A673 (cell line): ENCODE data around the gene TYSND1. TPM values are rescaled to one million over a fixed set of nuclear protein-coding genes. Genes with fewer than 3 reads are reported as not detected.

Experiments used
- BruUV-seq: library from RNA; stranded (reverse); fragments of 400-500 nt; replicated peaks from 2 replicates; lab custom pipeline; 2021; lab: Mats Ljungman, UMichigan
- CTCF ChIA-PET: fragments of 300-600 bp; sonication (Branson Sonifier 250); formaldehyde crosslinking; loops from one replicate; lab custom pipeline; 2022; ENCODE audit warnings: antibody characterized with exemption; lab: Charles Lee
- POLR2A ChIA-PET: fragments of 300-600 bp; sonication (Branson Sonifier 250); formaldehyde crosslinking; loops from one replicate; lab custom pipeline; 2022; ENCODE audit warnings: antibody characterized with exemption; ENCODE audit not compliant: low non-redundant PET; lab: Charles Lee
- DNase-seq: peaks from one replicate; pipeline ENCODE4 v3.0.0-alpha.2; 2015; ENCODE audit warnings: low spot score
- H3K27ac ChIP-seq: fragments of 200-600 bp; sonication (generic); 2 replicates; pipeline ENCODE4 v1.5.1; 2016; ENCODE audit warnings: mixed run types, low read depth, mild to moderate bottlenecking, mixed read lengths, antibody characterized with exemption, low read length; ENCODE audit not compliant: poor library complexity, severe bottlenecking
- H3K27me3 ChIP-seq: fragments of 200-600 bp; sonication (generic); replicated peaks from 2 replicates; pipeline ENCODE4 v1.6.1; 2017; ENCODE audit warnings: mixed run types, low read depth, mild to moderate bottlenecking, mixed read lengths, antibody characterized with exemption, low read length; ENCODE audit not compliant: insufficient read depth, poor library complexity
- H3K36me3 ChIP-seq: fragments of 200-600 bp; sonication (generic); 2 replicates; pipeline ENCODE4 v1.6.1; 2016; ENCODE audit warnings: mixed run types, mild to moderate bottlenecking, mixed read lengths, antibody characterized with exemption, low read length; ENCODE audit not compliant: insufficient read depth, poor library complexity, severe bottlenecking
- H3K4me1 ChIP-seq: fragments of 200-600 bp; sonication (generic); 2 replicates; pipeline ENCODE4 v1.6.1; 2017; ENCODE audit warnings: mixed run types, mild to moderate bottlenecking, mixed read lengths, antibody characterized with exemption, low read length; ENCODE audit not compliant: insufficient read depth, poor library complexity, severe bottlenecking
- H3K4me3 ChIP-seq: fragments of 200-600 bp; sonication (generic); 2 replicates; pipeline ENCODE4 v1.5.1; 2016; ENCODE audit warnings: low read depth, mixed run types, mild to moderate bottlenecking, mixed read lengths, low read length; ENCODE audit not compliant: poor library complexity, severe bottlenecking
- H3K9me3 ChIP-seq: fragments of 200-600 bp; sonication (generic); 2 replicates; pipeline ENCODE4 v1.6.1; 2016; ENCODE audit warnings: mixed run types, low read depth, mild to moderate bottlenecking, mixed read lengths, antibody characterized with exemption, low read length; ENCODE audit not compliant: poor library complexity, severe bottlenecking
- CTCF ChIP-seq: fragments of 300-800, 200-600 bp; sonication (generic); conservative IDR thresholded peaks from 2 replicates; pipeline ENCODE4 v1.5.1; 2017; ENCODE audit warnings: low read depth, mild to moderate bottlenecking, antibody characterized with exemption, low read length, moderate library complexity, mixed read lengths
- EZH2 ChIP-seq: fragments of 200-600 bp; sonication (generic); IDR thresholded peaks from 2 replicates; pipeline ENCODE4 v1.6.1; 2017; ENCODE audit warnings: borderline replicate concordance, low read depth, mild to moderate bottlenecking, mixed read lengths, antibody characterized with exemption, low read length; ENCODE audit not compliant: poor library complexity, severe bottlenecking
- intact Hi-C: fragments of 100-400 bp; cut with micrococcal nuclease; formaldehyde crosslinking; loops from one replicate; pipeline ENCODE4 v1.10.0; 2022; ENCODE audit not compliant: unreplicated experiment
- total RNA-seq: library from RNA; stranded (reverse); gene quantifications from 2 replicates; pipeline ENCODE4 v1.2.3, GENCODE V29; 2021

TYSND1 gene
- total RNA-seq, 1 experiment from 2014 or later, result 36.5 TPM

DNA sequence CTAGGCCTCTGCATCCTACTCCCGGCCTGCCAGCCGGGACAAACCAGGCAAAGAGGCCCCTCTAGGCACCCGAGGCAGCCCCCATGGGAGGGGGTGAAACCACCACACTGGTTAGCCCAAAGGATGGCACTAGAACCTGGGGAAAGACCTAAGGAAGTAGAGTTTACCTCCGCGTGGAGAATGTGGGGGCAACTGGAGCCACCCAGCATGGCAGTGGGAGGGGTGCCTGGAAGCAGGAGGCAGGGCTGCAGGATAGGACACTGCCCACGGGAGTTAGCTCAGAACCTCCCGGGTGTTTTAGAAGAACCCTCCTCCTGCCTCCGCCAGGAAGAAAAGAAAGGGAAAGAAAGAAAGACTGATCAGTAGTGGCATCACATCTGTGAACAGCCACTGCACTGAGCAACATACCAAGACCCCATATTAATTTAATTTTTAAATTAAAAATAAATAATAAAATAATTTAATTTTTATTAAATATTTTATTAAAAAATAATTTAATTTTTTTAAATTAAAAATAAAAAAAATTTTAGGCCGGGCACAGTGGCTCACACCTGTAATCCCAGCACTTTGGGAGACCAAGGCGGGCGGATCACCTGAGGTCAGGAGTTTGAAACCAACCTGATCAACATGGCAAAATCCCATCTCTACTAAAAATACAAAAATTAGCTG is 25.1 kb downstream of the TYSND1 start:
- ChIA-PET POLR2A (no interaction called here), CTCF (no interaction called here)
- Histone ChIP-seq H3K4me1 (no peaks in the 10 kb centered on the region), H3K36me3 (no peaks in the 10 kb centered on the region), H3K27me3 (no peaks in the 10 kb centered on the region), H3K4me3 (no peak overlapping the region), H3K9me3 (no peaks in the 10 kb centered on the region), H3K27ac (no peak overlapping the region)
- TF ChIP-seq EZH2 (no peak), CTCF (no peak)
- no TSS peak for BruUV-seq
- no peak for DNase-seq
- intact Hi-C loops, result no loop called here

- TF ChIP-seq EZH2 (no peak), CTCF (no peak)
These were observed 26.1 kb downstream of the TYSND1 start for GRCh38 chr10:70120417-70120816.

DNA sequence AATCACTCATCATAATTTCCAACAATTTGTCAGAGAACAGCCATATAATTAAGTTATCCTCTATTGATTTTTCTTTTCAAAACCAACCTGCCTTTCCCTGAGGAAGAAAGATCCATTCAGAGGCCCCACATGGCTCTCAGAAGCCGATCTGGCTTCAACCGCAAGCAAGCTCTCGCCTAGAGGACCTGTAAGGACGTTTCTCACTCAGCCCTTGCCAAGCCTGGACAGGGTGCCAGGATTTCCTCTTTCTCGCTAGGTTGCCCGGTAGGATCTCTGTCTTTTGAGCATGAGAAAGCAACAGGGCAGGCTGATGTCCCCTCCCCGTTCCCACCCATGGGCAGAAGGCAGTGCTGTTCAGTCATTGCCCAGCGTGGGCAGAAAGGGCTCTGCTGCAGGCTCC is 26.9 kb downstream of the TYSND1 start:
- no peak for TF ChIP-seq CTCF
- intact Hi-C loops, result no loop called here
- Histone ChIP-seq H3K9me3 (no peaks in the 10 kb centered on the region), H3K4me1 (no peaks in the 10 kb centered on the region), H3K27ac (no peak overlapping the region), H3K27me3 (no peaks in the 10 kb centered on the region), H3K4me3 (no peak overlapping the region), H3K36me3 (peaks cover 3% of the 10 kb centered on the region)
- DNase-seq, result no peak
- CTCF ChIA-PET, result no interaction called here
- BruUV-seq, result no TSS peak
- POLR2A ChIA-PET, result no interaction called here

More at GRCh38 chr10:70120417-70120816, 26.1 kb downstream of the TYSND1 start:
- POLR2A ChIA-PET, result no interaction called here
- H3K4me1 ChIP-seq, result no peaks in the 10 kb centered on the region
- no peaks in the 10 kb centered on the region for H3K9me3 ChIP-seq
- CTCF ChIA-PET, result no interaction called here
- DNase-seq, result no peak
- intact Hi-C loops, result no loop called here
- no peaks in the 10 kb centered on the region for H3K36me3 ChIP-seq
- no peak overlapping the region for H3K4me3 ChIP-seq
- no TSS peak for BruUV-seq
- no peak overlapping the region for H3K27ac ChIP-seq
- no peaks in the 10 kb centered on the region for H3K27me3 ChIP-seq
